Lung (tissue), 12 donors: ENCODE results near the gene EBF4. TPM values are rescaled to one million over a fixed set of nuclear protein-coding genes. Genes with fewer than 3 reads are reported as not detected.

Experiments
- ATAC-seq: fragments of 200-7000 bp; cut with Tn5 transposase; one replicate; pipeline ENCODE4 v1.9.1; 2020; ENCODE audit warnings: moderate number of reproducible peaks; ENCODE audit not compliant: insufficient read depth, low FRiP score
- DNase-seq, 3 donors: peaks; one replicate each; pipeline ENCODE4 v3.0.0-alpha.2; 2013 to 2017
- H3K27ac ChIP-seq, 2 donors: one replicate each; pipeline ENCODE4 v1.5.1; 2013; ENCODE audit warnings: mild to moderate bottlenecking in 2 of 2, moderate library complexity in 2 of 2, control low read depth in 1 of 2, inconsistent platforms in 1 of 2, low read depth in 1 of 2, low read length in 1 of 2
- H3K27me3 ChIP-seq, 3 donors: one replicate each; pipeline ENCODE4 v1.5.1; 2013; ENCODE audit warnings: low read length in 2 of 3; ENCODE audit not compliant: control insufficient read depth in 3 of 3, insufficient read depth in 3 of 3
- H3K36me3 ChIP-seq, 4 donors: one replicate each; pipeline ENCODE4 v1.5.1; 2013; ENCODE audit warnings: low read length in 4 of 4, mild to moderate bottlenecking in 1 of 4, moderate library complexity in 1 of 4; ENCODE audit not compliant: control insufficient read depth in 4 of 4, insufficient read depth in 4 of 4
- H3K4me1 ChIP-seq, 5 donors: one replicate each; pipeline ENCODE4 v1.5.1; 2013; ENCODE audit warnings: low read length in 5 of 5, mild to moderate bottlenecking in 2 of 5, moderate library complexity in 1 of 5; ENCODE audit not compliant: control insufficient read depth in 5 of 5, insufficient read depth in 5 of 5
- H3K4me3 ChIP-seq: one replicate; pipeline ENCODE4 v1.5.1; 2013; ENCODE audit warnings: mild to moderate bottlenecking, control low read depth, moderate library complexity
- H3K9ac ChIP-seq, 2 donors: one replicate each; pipeline ENCODE4 v1.5.1; 2013; ENCODE audit warnings: low read length in 2 of 2, control low read depth in 1 of 2; ENCODE audit not compliant: insufficient read depth in 1 of 2
- H3K9me3 ChIP-seq, 4 donors: one replicate each; pipeline ENCODE4 v1.5.1; 2013; ENCODE audit warnings: low read length in 3 of 4, mild to moderate bottlenecking in 1 of 4, moderate library complexity in 1 of 4; ENCODE audit not compliant: control insufficient read depth in 4 of 4, insufficient read depth in 3 of 4
- WGBS, 2 donors: extraction: QIAGEN DNeasy Blood & Tissue Kit; methylation state at CpG; one replicate each; pipeline ENCODE4 v1.1.7; 2013; 5-methylcytosine and 5-hydroxymethylcytosine counted together
- polyA plus RNA-seq, 2 donors: library from polyadenylated mRNA; stranded (reverse); fragments of 200-250 nt; gene quantifications; one replicate each; pipeline ENCODE4 v1.2.1, GENCODE V29; 2013
- total RNA-seq, 2 donors: library from RNA; depleted of rRNA in 1 of 2; stranded (reverse); fragments of >200 nt in 1 of 2; gene quantifications; one replicate each; pipeline ENCODE4 v1.2.1, GENCODE V29; 2014 to 2021
- TF ChIP-seq, protein P1 (sequence below): IDR thresholded peaks from 2 replicates; pipeline ENCODE4 v1.5.1; 2012; ENCODE audit warnings: mild to moderate bottlenecking; ENCODE audit errors: control extremely low read depth, extremely low read depth
- donor health status: control.
- donor health status: control.
- donor health status: Bipolar disorder and iron deficiency.
- donor health status: healthy.
- donor health status: DM: yes; HTN: yes; CAD: no.

Gene EBF4
- total and polyA plus RNA-seq, 4 donors, result 5.8 to 15.8 (median 7.4) TPM

- Histone ChIP-seq H3K27me3 (no peaks in the 10 kb centered on the region), H3K36me3 (peaks cover 16 to 42% (median 36%) of the 10 kb centered on the region in 4 donors), H3K9ac (peak overlapping the region; percentile 74 to 76), H3K9me3 (no peaks in the 10 kb centered on the region), H3K4me3 (peak overlapping the region; percentile 88), H3K27ac (peak overlapping the region; percentile 71 to 85), H3K4me1 (peaks cover 0 to 20% (median 3%) of the 10 kb centered on the region in 5 donors)
- TF ChIP-seq, protein P1, sequence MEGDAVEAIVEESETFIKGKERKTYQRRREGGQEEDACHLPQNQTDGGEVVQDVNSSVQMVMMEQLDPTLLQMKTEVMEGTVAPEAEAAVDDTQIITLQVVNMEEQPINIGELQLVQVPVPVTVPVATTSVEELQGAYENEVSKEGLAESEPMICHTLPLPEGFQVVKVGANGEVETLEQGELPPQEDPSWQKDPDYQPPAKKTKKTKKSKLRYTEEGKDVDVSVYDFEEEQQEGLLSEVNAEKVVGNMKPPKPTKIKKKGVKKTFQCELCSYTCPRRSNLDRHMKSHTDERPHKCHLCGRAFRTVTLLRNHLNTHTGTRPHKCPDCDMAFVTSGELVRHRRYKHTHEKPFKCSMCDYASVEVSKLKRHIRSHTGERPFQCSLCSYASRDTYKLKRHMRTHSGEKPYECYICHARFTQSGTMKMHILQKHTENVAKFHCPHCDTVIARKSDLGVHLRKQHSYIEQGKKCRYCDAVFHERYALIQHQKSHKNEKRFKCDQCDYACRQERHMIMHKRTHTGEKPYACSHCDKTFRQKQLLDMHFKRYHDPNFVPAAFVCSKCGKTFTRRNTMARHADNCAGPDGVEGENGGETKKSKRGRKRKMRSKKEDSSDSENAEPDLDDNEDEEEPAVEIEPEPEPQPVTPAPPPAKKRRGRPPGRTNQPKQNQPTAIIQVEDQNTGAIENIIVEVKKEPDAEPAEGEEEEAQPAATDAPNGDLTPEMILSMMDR, result no peak
- no peak for DNase-seq
- ATAC-seq, result peak; percentile 63
- WGBS, 2 donors, result 1% methylated on average over 50 to 56 of the region's 56 CpGs
These were observed 39.6 kb upstream of the EBF4 start for GRCh38 chr20:2652724-2653555.

DNA sequence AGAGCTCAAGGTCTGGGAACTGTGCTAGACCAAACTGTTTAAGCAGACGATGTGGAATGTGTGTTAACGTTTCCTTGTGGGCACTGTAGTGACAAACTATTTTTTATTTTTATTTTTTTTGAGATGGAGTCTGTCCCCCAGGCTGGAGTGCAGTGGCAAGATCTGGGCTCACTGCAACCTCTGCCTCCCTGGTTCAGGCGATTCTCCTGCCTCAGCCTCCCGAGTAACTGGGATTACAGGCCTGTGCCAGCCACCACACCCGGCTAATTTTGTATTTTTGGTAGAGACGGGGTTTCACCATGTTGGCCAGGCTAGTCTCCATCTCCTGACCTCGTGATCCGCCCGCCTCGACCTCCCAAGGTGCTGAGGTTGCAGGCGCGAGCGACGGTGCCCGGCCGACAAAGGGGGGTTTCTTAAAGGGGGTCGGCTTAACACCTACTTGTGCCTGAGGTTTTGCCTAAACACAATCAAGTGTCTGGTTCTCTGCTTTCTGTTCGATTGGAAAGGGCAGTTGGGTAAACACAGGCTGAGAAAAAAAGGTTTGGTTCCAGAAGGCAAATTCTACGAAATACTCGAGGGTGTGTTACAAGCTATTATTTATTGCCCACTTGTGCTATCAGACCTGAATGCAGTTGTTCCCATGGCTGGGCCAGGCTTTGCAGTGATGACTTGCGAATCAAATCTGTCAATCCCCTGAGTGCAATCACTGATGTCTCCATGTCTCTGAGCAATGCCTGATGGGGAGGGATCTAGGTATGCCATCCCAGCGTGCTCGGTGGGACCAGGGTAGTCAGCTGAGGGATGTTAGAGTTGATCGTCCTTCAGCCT is 38.8 kb upstream of the EBF4 start:
- H3K36me3 ChIP-seq, result peaks cover 16 to 49% (median 42%) of the 10 kb centered on the region in 4 donors
- H3K4me3 ChIP-seq, result peak overlapping the region; percentile 88
- H3K9me3 ChIP-seq, result no peaks in the 10 kb centered on the region
- WGBS, 2 donors, result 42 to 50% methylated on average over 24 of the region's 24 CpGs
- ATAC-seq, result no peak
- H3K9ac ChIP-seq, result peak overlapping the region; percentile 74 to 76
- no peaks in the 10 kb centered on the region for H3K27me3 ChIP-seq
- H3K4me1 ChIP-seq, result peaks cover 0 to 20% (median 3%) of the 10 kb centered on the region in 5 donors
- DNase-seq, result no peak
- TF ChIP-seq, protein P1, result no peak
- no peak overlapping the region for H3K27ac ChIP-seq

DNA sequence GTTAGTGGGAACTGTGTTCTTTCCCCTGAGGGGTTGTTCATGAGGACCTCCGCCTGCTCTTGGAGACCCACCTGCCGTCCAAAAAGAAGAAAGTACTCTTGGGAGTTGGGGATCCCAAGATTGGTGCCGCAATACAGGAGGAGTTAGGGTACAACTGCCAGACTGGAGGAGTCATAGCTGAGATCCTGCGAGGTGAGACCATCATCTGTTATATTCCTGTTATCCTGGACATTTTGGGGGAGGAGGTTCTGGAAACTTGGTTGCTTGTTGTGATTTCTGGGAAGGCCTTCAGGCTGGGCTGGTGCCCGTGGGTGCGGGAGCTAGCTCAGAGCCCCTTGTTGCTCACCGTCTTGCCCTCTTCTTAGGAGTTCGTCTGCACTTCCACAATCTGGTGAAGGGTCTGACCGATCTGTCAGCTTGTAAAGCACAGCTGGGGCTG is 38.2 kb upstream of the EBF4 start:
- peaks cover 16 to 55% (median 47%) of the 10 kb centered on the region in 4 donors for H3K36me3 ChIP-seq
- ATAC-seq, result no peak
- no peak overlapping the region for H3K4me3 ChIP-seq
- TF ChIP-seq, protein P1, result no peak
- WGBS, 2 donors, result 86 to 87% methylated on average over 9 of the region's 9 CpGs
- H3K27me3 ChIP-seq, result no peaks in the 10 kb centered on the region
- H3K9me3 ChIP-seq, result no peaks in the 10 kb centered on the region
- no peak overlapping the region for H3K27ac ChIP-seq
- H3K4me1 ChIP-seq, result peaks cover 0 to 20% (median 3%) of the 10 kb centered on the region in 5 donors
- no peak overlapping the region for H3K9ac ChIP-seq
- no peak for DNase-seq
